ENCODE measurements around the gene FBN1.

FBN1 gene

GRCh38 chr15:48581219-48581618 is 64.3 kb downstream of the FBN1 start:
- DNase-seq (ENCODE audit: low spot score): no peak

- DNase-seq (ENCODE audit: low spot score): no peak
Measured at GRCh38 chr15:48580736-48581135, 64.8 kb downstream of the FBN1 start.

- no peak for DNase-seq (ENCODE audit: low spot score)
Measured at GRCh38 chr15:48579945-48580671, 65.4 kb downstream of the FBN1 start.

GRCh38 chr15:48578965-48579364 is 66.5 kb downstream of the FBN1 start:
- no peak for DNase-seq (ENCODE audit: low spot score)

- DNase-seq (ENCODE audit: low spot score): no peak
Measured at GRCh38 chr15:48577469-48577868, 68.0 kb downstream of the FBN1 start.

- DNase-seq (ENCODE audit: low spot score): no peak
Measured at GRCh38 chr15:48574187-48574586, 71.3 kb downstream of the FBN1 start.

- DNase-seq (ENCODE audit: low spot score): no peak
Measured at GRCh38 chr15:48573780-48574179, 71.7 kb downstream of the FBN1 start.

GRCh38 chr15:48572823-48573222 is 72.7 kb downstream of the FBN1 start:
- DNase-seq (ENCODE audit: low spot score): no peak

GRCh38 chr15:48571510-48571909 is 74.0 kb downstream of the FBN1 start:
- no peak for DNase-seq (ENCODE audit: low spot score)

- no peak for DNase-seq (ENCODE audit: low spot score)
Measured at GRCh38 chr15:48570822-48571221, 74.7 kb downstream of the FBN1 start.

- DNase-seq (ENCODE audit: low spot score): no peak
Measured at GRCh38 chr15:48569591-48570302, 75.8 kb downstream of the FBN1 start.

- DNase-seq (ENCODE audit: low spot score): no peak
Measured at GRCh38 chr15:48566668-48567067, 78.8 kb downstream of the FBN1 start.

GRCh38 chr15:48565560-48566482 is 79.7 kb downstream of the FBN1 start:
- DNase-seq (ENCODE audit: low spot score): no peak

GRCh38 chr15:48564690-48565089 is 80.8 kb downstream of the FBN1 start:
- DNase-seq (ENCODE audit: low spot score): no peak

GRCh38 chr15:48563934-48564333 is 81.6 kb downstream of the FBN1 start:
- no peak for DNase-seq (ENCODE audit: low spot score)

GRCh38 chr15:48560321-48561051 is 85.0 kb downstream of the FBN1 start:
- no peak for DNase-seq (ENCODE audit: low spot score)

GRCh38 chr15:48559285-48559684 is 86.2 kb downstream of the FBN1 start:
- DNase-seq (ENCODE audit: low spot score): peak; percentile 25

GRCh38 chr15:48558226-48558625 is 87.3 kb downstream of the FBN1 start:
- DNase-seq (ENCODE audit: low spot score): no peak

GRCh38 chr15:48557335-48557734 is 88.2 kb downstream of the FBN1 start:
- DNase-seq (ENCODE audit: low spot score): no peak

- no peak for DNase-seq (ENCODE audit: low spot score)
Measured at GRCh38 chr15:48556159-48556897, 89.2 kb downstream of the FBN1 start.

- DNase-seq (ENCODE audit: low spot score): no peak
Measured at GRCh38 chr15:48555241-48555881, 90.1 kb downstream of the FBN1 start.
